Uterus (tissue), 2 donors: ENCODE results near the gene STARD8.

Experiments used
- CTCF ChIP-seq, 4 experiments: fragments of 200-600 bp in 2 of 4; fragments of 450-650 bp in 2 of 4; sonication (generic) in 2 of 4; IDR thresholded peaks; one replicate each; pipeline ENCODE4 v1.5.1; 2016 to 2019; ENCODE audit warnings: antibody characterized with exemption in 4 of 4, mild to moderate bottlenecking in 2 of 4, moderate library complexity in 1 of 4
- POLR2A ChIP-seq, 2 donors: fragments of 450-650 bp; IDR thresholded peaks; one replicate each; pipeline ENCODE4 v1.6.1; 2016; ENCODE audit warnings: antibody characterized with exemption in 2 of 2, mild to moderate bottlenecking in 1 of 2, moderate library complexity in 1 of 2

GRCh38 chrX:68652326-68653170 lies 5.1 kb downstream of the STARD8 start:
- no peak for TF ChIP-seq POLR2A (IDR thresholded peaks at IDR 0.05)
- no peak for TF ChIP-seq CTCF (IDR thresholded peaks at IDR 0.05)
